ENCODE data around the gene TXNDC11.

Gene TXNDC11

DNA sequence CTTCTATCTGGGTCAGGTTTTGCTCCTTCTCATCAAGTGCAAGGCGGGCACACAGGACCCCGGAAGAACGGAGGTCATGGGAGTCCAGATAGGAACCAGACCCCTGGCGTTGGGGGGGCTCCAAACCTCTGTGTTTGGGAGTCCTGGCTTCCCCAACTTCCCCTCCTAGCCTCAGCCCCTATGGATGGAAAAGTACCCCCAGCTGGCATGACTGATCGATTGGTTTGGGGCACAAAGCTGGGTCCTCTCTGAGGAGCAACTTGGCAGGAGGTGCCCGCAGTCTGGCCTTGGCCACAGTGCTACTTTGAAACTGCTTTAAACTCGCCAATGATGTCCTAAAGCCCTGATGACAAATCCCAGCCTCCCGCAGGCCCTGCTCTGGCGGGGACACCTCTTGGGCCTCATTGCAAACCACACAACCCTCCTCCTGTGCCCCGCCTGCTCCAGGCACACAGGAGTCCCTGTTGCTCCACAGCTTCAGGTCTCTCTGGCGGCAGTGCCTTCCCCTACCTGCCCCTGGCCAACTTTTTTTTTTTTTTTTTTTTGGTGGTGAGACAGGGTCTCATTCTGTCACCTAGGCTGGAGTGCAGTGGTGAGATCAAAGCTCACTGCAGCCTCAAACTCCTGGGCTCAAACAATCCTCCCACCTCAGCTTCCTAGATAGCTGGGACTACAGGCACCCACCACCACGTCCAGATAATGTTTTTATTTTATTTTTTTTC, 112.5 kb downstream of the TXNDC11 start:
- no peaks in the 10 kb centered on the region; the same call in none of the 2 replicates for H3K27me3 ChIP-seq (replicated peaks; ENCODE audit: control insufficient read depth, insufficient read depth, low read length)
- no peak overlapping the region for H3K4me3 ChIP-seq (replicated peaks; ENCODE audit: low read depth, low read length)
- no peaks in the 10 kb centered on the region for H3K36me3 ChIP-seq (ENCODE audit: control insufficient read depth, insufficient read depth, low read length)
- no peak for DNase-seq (ENCODE audit: extremely low read depth, insufficient read length)
- no peak for TF ChIP-seq CTCF (IDR thresholded peaks at IDR 0.05; ENCODE audit: insufficient read depth, low read length, poor library complexity, severe bottlenecking)
